Thymus (tissue), 11 donors: ENCODE results near the gene DSTYK. TPM values are rescaled to one million over a fixed set of nuclear protein-coding genes. Genes with fewer than 3 reads are reported as not detected.
A peak's percentile ranks its signal among the peaks of the same experiment; 100 is the strongest.

ENCODE experiments used
- DNase-seq, 9 donors: peaks; one replicate each; pipeline ENCODE4 v3.0.0-alpha.2; 2013; ENCODE audit warnings: low spot score in 9 of 9, low read depth in 6 of 9, missing footprints in 1 of 9
- H3K27ac ChIP-seq, 2 donors: one replicate each; pipeline ENCODE4 v1.5.1; 2013; ENCODE audit warnings: control low read depth in 1 of 2, low read depth in 1 of 2, low read length in 1 of 2, mild to moderate bottlenecking in 1 of 2, moderate library complexity in 1 of 2
- H3K27me3 ChIP-seq, 2 donors: one replicate each; pipeline ENCODE4 v1.5.1; 2013; ENCODE audit warnings: low read length in 1 of 2; ENCODE audit not compliant: control insufficient read depth in 2 of 2, insufficient read depth in 1 of 2
- H3K36me3 ChIP-seq, 2 donors: one replicate each; pipeline ENCODE4 v1.5.1; 2013; ENCODE audit warnings: low read length in 1 of 2, mild to moderate bottlenecking in 1 of 2, moderate library complexity in 1 of 2; ENCODE audit not compliant: control insufficient read depth in 2 of 2, insufficient read depth in 2 of 2
- H3K4me1 ChIP-seq, 2 donors: one replicate each; pipeline ENCODE4 v1.5.1; 2013; ENCODE audit warnings: low read length in 2 of 2; ENCODE audit not compliant: control insufficient read depth in 2 of 2, insufficient read depth in 2 of 2
- H3K4me3 ChIP-seq, 2 donors: one replicate each; pipeline ENCODE4 v1.5.1; 2013; ENCODE audit warnings: low read length in 2 of 2, control low read depth in 1 of 2, mild to moderate bottlenecking in 1 of 2
- H3K9me3 ChIP-seq, 2 donors: one replicate each; pipeline ENCODE4 v1.5.1; 2013; ENCODE audit warnings: low read length in 1 of 2, mild to moderate bottlenecking in 1 of 2; ENCODE audit not compliant: control insufficient read depth in 2 of 2, insufficient read depth in 1 of 2
- WGBS: extraction: QIAGEN DNeasy Blood & Tissue Kit; methylation state at CpG from one replicate; pipeline ENCODE4 v1.1.7; 2013; 5-methylcytosine and 5-hydroxymethylcytosine counted together
- polyA plus RNA-seq: library from polyadenylated mRNA; stranded (reverse); fragments of 200-250 nt; gene quantifications from one replicate; pipeline ENCODE4 v1.2.3, GENCODE V29; 2013
- total RNA-seq: library from RNA; stranded (reverse); fragments of 120-200 nt; gene quantifications from one replicate; pipeline ENCODE4 v1.2.4, GENCODE V29; 2013
- donor health status: healthy.

The DSTYK gene
- total and polyA plus RNA-seq, 2 donors: 5.4 to 6.3 TPM

GRCh38 chr1:205179842-205180241 is 31.7 kb downstream of the DSTYK start:
- 94% methylated on average over 2 of the region's 2 CpGs for WGBS
- no peak overlapping the region for H3K4me3 ChIP-seq
- H3K36me3 ChIP-seq: peaks cover 4 to 8% of the 10 kb centered on the region in 2 donors
- H3K27me3 ChIP-seq: no peaks in the 10 kb centered on the region
- no peak overlapping the region for H3K27ac ChIP-seq
- H3K4me1 ChIP-seq: peaks cover 0 to 8% of the 10 kb centered on the region in 2 donors
- DNase-seq: no peak
- no peaks in the 10 kb centered on the region for H3K9me3 ChIP-seq

GRCh38 chr1:205172729-205173366 is 38.7 kb downstream of the DSTYK start:
- Histone ChIP-seq H3K4me1 (peaks cover 0 to 3% of the 10 kb centered on the region in 2 donors), H3K4me3 (no peak overlapping the region), H3K27me3 (no peaks in the 10 kb centered on the region), H3K9me3 (no peaks in the 10 kb centered on the region), H3K36me3 (peaks cover 16 to 19% of the 10 kb centered on the region in 2 donors), H3K27ac (no peak overlapping the region)
- WGBS: 95% methylated on average over 4 of the region's 4 CpGs
- no peak for DNase-seq

GRCh38 chr1:205171369-205171768 is 40.1 kb downstream of the DSTYK start:
- Histone ChIP-seq H3K4me3 (no peak overlapping the region), H3K27me3 (no peaks in the 10 kb centered on the region), H3K4me1 (peaks cover 0 to 3% of the 10 kb centered on the region in 2 donors), H3K27ac (no peak overlapping the region), H3K36me3 (peaks cover 13 to 16% of the 10 kb centered on the region in 2 donors), H3K9me3 (no peaks in the 10 kb centered on the region)
- 31% methylated on average over 5 of the region's 5 CpGs for WGBS
- DNase-seq: peak in 1 of 9 donors; percentile 21

- Histone ChIP-seq H3K9me3 (no peaks in the 10 kb centered on the region), H3K36me3 (peaks cover 14 to 16% of the 10 kb centered on the region in 2 donors), H3K4me1 (peaks cover 0 to 3% of the 10 kb centered on the region in 2 donors), H3K27ac (no peak overlapping the region), H3K4me3 (no peak overlapping the region), H3K27me3 (no peaks in the 10 kb centered on the region)
- 86% methylated on average over 9 of the region's 9 CpGs for WGBS
- no peak for DNase-seq
Observed at GRCh38 chr1:205170532-205171269, 40.8 kb downstream of the DSTYK start.

- DNase-seq: no peak
- H3K4me3 ChIP-seq: no peak overlapping the region
- H3K27ac ChIP-seq: no peak overlapping the region
- H3K27me3 ChIP-seq: no peaks in the 10 kb centered on the region
- 96% methylated on average over 10 of the region's 10 CpGs for WGBS
- H3K9me3 ChIP-seq: no peaks in the 10 kb centered on the region
- peaks cover 15 to 16% of the 10 kb centered on the region in 2 donors for H3K36me3 ChIP-seq
- peaks cover 0 to 3% of the 10 kb centered on the region in 2 donors for H3K4me1 ChIP-seq
Observed at GRCh38 chr1:205169248-205169647, 42.3 kb downstream of the DSTYK start.

GRCh38 chr1:205168291-205168690 is 43.2 kb downstream of the DSTYK start:
- H3K9me3 ChIP-seq: no peaks in the 10 kb centered on the region
- H3K36me3 ChIP-seq: peaks cover 21 to 22% of the 10 kb centered on the region in 2 donors
- DNase-seq: no peak
- no peak overlapping the region for H3K4me3 ChIP-seq
- 94% methylated on average over 1 of the region's 1 CpG for WGBS
- H3K27ac ChIP-seq: no peak overlapping the region
- peaks cover 0 to 3% of the 10 kb centered on the region in 2 donors for H3K4me1 ChIP-seq
- no peaks in the 10 kb centered on the region for H3K27me3 ChIP-seq

GRCh38 chr1:205162301-205162700 is 49.2 kb downstream of the DSTYK start:
- 98% methylated on average over 1 of the region's 1 CpG for WGBS
- no peak overlapping the region for H3K4me3 ChIP-seq
- DNase-seq: no peak

GRCh38 chr1:205161076-205161475 is 50.4 kb downstream of the DSTYK start:
- H3K27ac ChIP-seq: no peak overlapping the region
- H3K9me3 ChIP-seq: peaks cover 3 to 6% of the 10 kb centered on the region in 2 donors
- DNase-seq: no peak
- WGBS: 98% methylated on average over 6 of the region's 6 CpGs
- H3K4me1 ChIP-seq: no peaks in the 10 kb centered on the region
- no peak overlapping the region for H3K4me3 ChIP-seq
- peaks cover 66 to 67% of the 10 kb centered on the region in 2 donors for H3K36me3 ChIP-seq
- no peaks in the 10 kb centered on the region for H3K27me3 ChIP-seq

More at GRCh38 chr1:205162301-205162700, 49.2 kb downstream of the DSTYK start:
- H3K4me1 ChIP-seq: no peaks in the 10 kb centered on the region
- H3K9me3 ChIP-seq: no peaks in the 10 kb centered on the region
- no peak overlapping the region for H3K27ac ChIP-seq
- H3K27me3 ChIP-seq: no peaks in the 10 kb centered on the region
- H3K36me3 ChIP-seq: peaks cover 54 to 55% of the 10 kb centered on the region in 2 donors

- no peaks in the 10 kb centered on the region for H3K4me1 ChIP-seq
- DNase-seq: no peak
- no peak overlapping the region for H3K4me3 ChIP-seq
- H3K27ac ChIP-seq: no peak overlapping the region
- no peaks in the 10 kb centered on the region for H3K27me3 ChIP-seq
- 95% methylated on average over 2 of the region's 2 CpGs for WGBS
- peaks cover 8 to 14% of the 10 kb centered on the region in 2 donors for H3K9me3 ChIP-seq
- H3K36me3 ChIP-seq: peaks cover 69 to 73% of the 10 kb centered on the region in 2 donors
Observed at GRCh38 chr1:205158048-205158616, 53.4 kb downstream of the DSTYK start.
